Keratinocyte (primary cell): ENCODE measurements around the gene PLCG2. TPM values are rescaled to one million over a fixed set of nuclear protein-coding genes. Genes with fewer than 3 reads are reported as not detected.

Source experiments
- DNase-seq: peaks from one replicate; pipeline ENCODE4 v3.0.0-alpha.2; 2011; ENCODE audit warnings: low read depth, missing footprints, low spot score
- FAIRE-seq: peaks from 2 replicates; lab custom pipeline; 2011; peaks lifted over from hg19 to GRCh38; lab: Jason Lieb, UNC
- H2AFZ ChIP-seq: 2 replicates; pipeline ENCODE4 v1.6.0; 2012; ENCODE audit warnings: low read length, control low read depth, inconsistent platforms; ENCODE audit not compliant: control insufficient read depth
- H3K27ac ChIP-seq: 2 replicates; pipeline ENCODE4 v1.5.1; 2011; ENCODE audit warnings: low read length; ENCODE audit not compliant: control insufficient read depth, insufficient read depth
- H3K27me3 ChIP-seq: 3 replicates; pipeline ENCODE4 v1.6.0; 2011; ENCODE audit warnings: low read length; ENCODE audit not compliant: control insufficient read depth, insufficient read depth; ENCODE audit errors: extremely low read depth
- H3K36me3 ChIP-seq, 2 experiments: 2 replicates in 1 of 2; 3 replicates in 1 of 2; pipeline ENCODE4 v1.5.1; 2011; ENCODE audit warnings: low read length in 2 of 2, mild to moderate bottlenecking in 1 of 2; ENCODE audit not compliant: control insufficient read depth in 2 of 2, insufficient read depth in 2 of 2; ENCODE audit errors: extremely low read depth in 1 of 2
- H3K4me1 ChIP-seq: 3 replicates; pipeline ENCODE4 v1.5.1; 2011; ENCODE audit warnings: low read length; ENCODE audit not compliant: control insufficient read depth, insufficient read depth; ENCODE audit errors: extremely low read depth
- H3K4me2 ChIP-seq: 3 replicates; pipeline ENCODE4 v1.6.0; 2011; ENCODE audit warnings: low read depth, low read length; ENCODE audit not compliant: control insufficient read depth, insufficient read depth; ENCODE audit errors: extremely low read depth
- H3K4me3 ChIP-seq, 3 experiments: fragments of 200-600 bp in 1 of 3; sonication (generic) in 1 of 3; 2 replicates in 2 of 3; 3 replicates in 1 of 3; pipeline ENCODE4 v1.5.1; 2011 to 2016; ENCODE audit warnings: low read length in 3 of 3, mild to moderate bottlenecking in 3 of 3, control low read depth in 2 of 3, inconsistent platforms in 1 of 3, low read depth in 1 of 3, mixed read lengths in 1 of 3, mixed run types in 1 of 3, moderate library complexity in 1 of 3; ENCODE audit not compliant: control insufficient read depth in 2 of 3, insufficient read depth in 2 of 3; ENCODE audit errors: extremely low read depth in 1 of 3
- H3K79me2 ChIP-seq: 2 replicates; pipeline ENCODE4 v1.6.0; 2012; ENCODE audit warnings: low read length; ENCODE audit not compliant: control insufficient read depth, insufficient read depth
- H3K9ac ChIP-seq: 3 replicates; pipeline ENCODE4 v1.6.0; 2011; ENCODE audit warnings: low read length; ENCODE audit not compliant: control insufficient read depth, insufficient read depth; ENCODE audit errors: extremely low read depth
- H3K9me1 ChIP-seq: 3 replicates; pipeline ENCODE4 v1.6.0; 2011; ENCODE audit warnings: low read length; ENCODE audit not compliant: control insufficient read depth, insufficient read depth; ENCODE audit errors: extremely low read depth
- H3K9me3 ChIP-seq: 2 replicates; pipeline ENCODE4 v1.5.1; 2012; ENCODE audit warnings: low read depth, low read length; ENCODE audit not compliant: control insufficient read depth
- H4K20me1 ChIP-seq: 3 replicates; pipeline ENCODE4 v1.6.0; 2011; ENCODE audit warnings: low read length; ENCODE audit not compliant: control insufficient read depth, insufficient read depth; ENCODE audit errors: extremely low read depth
- EZH2 ChIP-seq: IDR thresholded peaks from one replicate; pipeline ENCODE4 v1.6.1; 2012; ENCODE audit warnings: inconsistent platforms, mild to moderate bottlenecking, low read length, moderate library complexity
- dilution Hi-C: fragments of 300-500 bp; cut with MboI; formaldehyde crosslinking; loops from one replicate; pipeline ENCODE4 v1.7.0; 2020; ENCODE audit warnings: low sequenced_read_pairs; ENCODE audit not compliant: extremely low pct_ligation_motif_present
- polyA plus RNA-seq, 5 experiments: library from polyadenylated mRNA; depleted of rRNA in 3 of 5; stranded (reverse) in 3 of 5; stranded (forward) in 1 of 5; unstranded in 1 of 5; fragments of >200 nt; gene quantifications; 1 replicate in 1 of 5; 2 replicates in 3 of 5; 3 replicates in 1 of 5; pipeline versions ENCODE4 v1.2.1 to v1.2.3, GENCODE V29; 2011 to 2012; ENCODE audit warnings: missing spikeins in 2 of 5, low read depth in 1 of 5, low replicate concordance in 1 of 5
- TF ChIP-seq, protein P1 (sequence below), 3 experiments: IDR thresholded peaks in 1 of 3; conservative IDR thresholded peaks in 1 of 3; optimal IDR thresholded peaks in 1 of 3; 2 replicates in 2 of 3; 3 replicates in 1 of 3; pipeline versions ENCODE3 to v1.5.1; 2011; ENCODE audit warnings: low read length in 3 of 3, mild to moderate bottlenecking in 3 of 3, moderate library complexity in 2 of 3, control low read depth in 1 of 3, inconsistent platforms in 1 of 3; ENCODE audit not compliant: insufficient read depth in 2 of 3; ENCODE audit errors: extremely low read depth in 1 of 3

PLCG2 gene
- polyA plus RNA-seq, 1 donor (not counting 4 experiments of a cell fraction or from before 2014, with no cell fraction given): 3.5 TPM

DNA sequence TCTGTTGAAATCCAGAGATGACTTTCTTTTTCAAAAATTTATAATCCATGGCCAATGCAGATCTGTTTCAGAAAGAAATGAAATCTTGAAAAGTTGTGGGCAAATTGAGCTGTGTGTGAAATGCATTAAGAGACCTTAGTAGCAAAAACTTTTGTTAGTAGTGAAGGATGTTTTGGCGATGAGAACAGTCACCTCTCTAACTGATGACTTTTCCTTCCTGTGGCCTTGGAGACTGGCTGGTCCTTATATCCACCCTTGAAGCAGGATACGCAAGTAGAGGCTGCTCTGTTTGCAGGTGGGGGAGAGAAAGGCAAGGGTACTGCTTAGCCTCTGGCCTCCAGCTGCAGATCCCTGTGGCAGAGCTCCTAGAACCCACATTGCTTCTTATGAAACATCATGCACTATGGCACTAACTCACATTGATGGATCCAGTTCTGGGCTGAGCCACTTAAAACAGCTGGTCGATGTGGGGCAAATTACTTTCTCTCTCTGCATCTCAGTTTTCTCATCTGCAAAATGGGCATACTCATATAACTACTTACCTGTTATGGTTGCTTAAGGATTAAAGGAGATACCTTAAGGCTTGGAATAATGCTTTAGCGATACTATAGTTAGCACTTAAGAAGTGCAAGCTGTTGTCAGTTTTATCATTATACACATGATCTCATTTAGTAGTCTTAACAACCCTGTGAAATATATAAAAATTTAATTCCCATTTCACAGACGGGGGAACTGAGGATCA lies 142.9 kb downstream of the PLCG2 start:
- H3K79me2 ChIP-seq: no peaks in the 10 kb centered on the region
- no peak for TF ChIP-seq EZH2
- TF ChIP-seq, protein P1, sequence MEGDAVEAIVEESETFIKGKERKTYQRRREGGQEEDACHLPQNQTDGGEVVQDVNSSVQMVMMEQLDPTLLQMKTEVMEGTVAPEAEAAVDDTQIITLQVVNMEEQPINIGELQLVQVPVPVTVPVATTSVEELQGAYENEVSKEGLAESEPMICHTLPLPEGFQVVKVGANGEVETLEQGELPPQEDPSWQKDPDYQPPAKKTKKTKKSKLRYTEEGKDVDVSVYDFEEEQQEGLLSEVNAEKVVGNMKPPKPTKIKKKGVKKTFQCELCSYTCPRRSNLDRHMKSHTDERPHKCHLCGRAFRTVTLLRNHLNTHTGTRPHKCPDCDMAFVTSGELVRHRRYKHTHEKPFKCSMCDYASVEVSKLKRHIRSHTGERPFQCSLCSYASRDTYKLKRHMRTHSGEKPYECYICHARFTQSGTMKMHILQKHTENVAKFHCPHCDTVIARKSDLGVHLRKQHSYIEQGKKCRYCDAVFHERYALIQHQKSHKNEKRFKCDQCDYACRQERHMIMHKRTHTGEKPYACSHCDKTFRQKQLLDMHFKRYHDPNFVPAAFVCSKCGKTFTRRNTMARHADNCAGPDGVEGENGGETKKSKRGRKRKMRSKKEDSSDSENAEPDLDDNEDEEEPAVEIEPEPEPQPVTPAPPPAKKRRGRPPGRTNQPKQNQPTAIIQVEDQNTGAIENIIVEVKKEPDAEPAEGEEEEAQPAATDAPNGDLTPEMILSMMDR (optimal IDR thresholded peaks at IDR 0.05 in 1 of 3, IDR thresholded peaks at IDR 0.05 in 1 of 3, conservative IDR thresholded peaks at IDR 0.05 in 1 of 3; ENCODE audit: extremely low read depth in 1 of 3, insufficient read depth in 2 of 3, low read length in 3 of 3): no peak
- H3K4me1 ChIP-seq: no peaks in the 10 kb centered on the region
- H3K36me3 ChIP-seq: no peaks in the 10 kb centered on the region
- H3K9ac ChIP-seq: no peak overlapping the region
- H3K9me1 ChIP-seq: no peaks in the 10 kb centered on the region
- H3K27ac ChIP-seq: no peak overlapping the region
- no peak overlapping the region for H3K4me2 ChIP-seq
- H4K20me1 ChIP-seq: no peaks in the 10 kb centered on the region
- dilution Hi-C loops: no loop called here
- H3K4me3 ChIP-seq: no peak overlapping the region
- H3K27me3 ChIP-seq: no peaks in the 10 kb centered on the region
- no peak for DNase-seq
- FAIRE-seq: no peak
- H2AFZ ChIP-seq: no peak overlapping the region
- H3K9me3 ChIP-seq: no peaks in the 10 kb centered on the region

- Histone ChIP-seq H3K9ac (no peak overlapping the region), H3K27ac (no peak overlapping the region), H3K4me1 (no peaks in the 10 kb centered on the region), H4K20me1 (no peaks in the 10 kb centered on the region), H3K79me2 (no peaks in the 10 kb centered on the region), H3K27me3 (no peaks in the 10 kb centered on the region), H3K4me2 (no peak overlapping the region), H3K36me3 (no peaks in the 10 kb centered on the region), H3K4me3 (no peak overlapping the region), H2AFZ (no peak overlapping the region), H3K9me1 (no peaks in the 10 kb centered on the region), H3K9me3 (no peaks in the 10 kb centered on the region)
- FAIRE-seq (no peak), DNase-seq (no peak)
- TF ChIP-seq, protein P1 (optimal IDR thresholded peaks at IDR 0.05 in 1 of 3, IDR thresholded peaks at IDR 0.05 in 1 of 3, conservative IDR thresholded peaks at IDR 0.05 in 1 of 3; ENCODE audit: extremely low read depth in 1 of 3, insufficient read depth in 2 of 3, low read length in 3 of 3): no peak
- TF ChIP-seq EZH2: no peak
- dilution Hi-C loops: no loop called here
Observed at GRCh38 chr16:81923296-81923695, 144.2 kb downstream of the PLCG2 start.
